Muscle layer of colon (tissue), 2 donors: ENCODE data around the gene CDKL1.

ENCODE experiments used
- H3K27ac ChIP-seq: one replicate; pipeline ENCODE4 v1.7.0; 2013; ENCODE audit warnings: low read depth, mild to moderate bottlenecking, low read length, moderate library complexity
- H3K27me3 ChIP-seq, 2 donors: one replicate each; pipeline ENCODE4 v1.7.0; 2013; ENCODE audit warnings: low read length in 2 of 2, mild to moderate bottlenecking in 2 of 2; ENCODE audit not compliant: insufficient read depth in 2 of 2, control insufficient read depth in 1 of 2
- H3K36me3 ChIP-seq: one replicate; pipeline ENCODE4 v1.7.0; 2013; ENCODE audit warnings: mild to moderate bottlenecking, low read length; ENCODE audit not compliant: insufficient read depth
- H3K4me1 ChIP-seq: one replicate; pipeline ENCODE4 v1.7.0; 2013; ENCODE audit warnings: mild to moderate bottlenecking, low read length; ENCODE audit not compliant: insufficient read depth
- H3K4me3 ChIP-seq, 2 donors: one replicate each; pipeline ENCODE4 v1.7.0; 2013; ENCODE audit warnings: low read length in 2 of 2, low read depth in 1 of 2, mild to moderate bottlenecking in 1 of 2, moderate library complexity in 1 of 2
- H3K9ac ChIP-seq: one replicate; pipeline ENCODE4 v1.7.0; 2013; ENCODE audit warnings: low read length
- H3K9me3 ChIP-seq: one replicate; pipeline ENCODE4 v1.7.0; 2013; ENCODE audit warnings: mild to moderate bottlenecking, low read length
- donor health status: abdominal sarcoma.
- donor health status: Adenocarcinoma of cecum.

CDKL1 gene

DNA sequence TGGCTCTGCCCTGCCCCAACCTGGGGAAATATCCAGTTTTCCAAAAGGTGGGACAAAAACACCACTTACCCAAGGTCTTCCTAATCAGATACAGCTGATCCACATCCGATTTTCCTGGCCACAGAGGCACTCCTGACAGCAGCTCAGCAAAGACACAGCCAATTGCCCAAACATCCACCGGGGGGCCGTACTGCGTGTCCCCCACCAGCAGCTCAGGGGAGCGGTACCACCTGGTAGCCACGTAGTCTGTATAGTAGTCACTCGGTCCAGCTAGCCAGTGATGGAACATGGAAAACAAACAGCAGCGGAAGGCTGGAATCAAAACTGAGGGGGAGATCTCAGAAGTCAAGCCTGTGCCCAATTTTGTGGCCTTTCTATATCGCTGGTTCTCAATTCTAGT is 55.7 kb downstream of the CDKL1 start:
- Histone ChIP-seq H3K9ac (no peak overlapping the region), H3K36me3 (no peaks in the 10 kb centered on the region), H3K9me3 (no peaks in the 10 kb centered on the region), H3K27me3 (no peaks in the 10 kb centered on the region), H3K27ac (no peak overlapping the region), H3K4me3 (no peak overlapping the region), H3K4me1 (peaks cover 67% of the 10 kb centered on the region)

DNA sequence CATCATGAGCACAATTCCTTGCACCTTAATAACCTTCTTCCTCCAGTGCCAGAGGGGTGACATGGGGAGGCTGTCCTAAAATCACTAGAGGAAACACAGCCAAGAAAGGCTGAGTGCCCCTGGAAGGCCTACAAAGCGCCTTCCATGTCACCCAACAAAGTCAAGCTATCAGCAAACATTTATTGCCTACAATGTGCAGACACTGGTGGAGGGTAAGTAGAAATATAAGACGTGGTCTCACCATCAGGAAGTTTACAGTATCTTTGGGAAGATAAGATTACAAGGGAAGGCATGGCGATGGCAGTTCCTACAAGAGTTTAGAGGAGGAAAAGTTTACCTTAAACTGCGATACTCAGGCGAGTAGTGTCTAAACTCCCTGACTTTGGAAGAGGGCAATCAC is 56.6 kb downstream of the CDKL1 start:
- no peaks in the 10 kb centered on the region for H3K9me3 ChIP-seq
- peaks cover 67% of the 10 kb centered on the region for H3K4me1 ChIP-seq
- H3K27me3 ChIP-seq: no peaks in the 10 kb centered on the region
- no peak overlapping the region for H3K9ac ChIP-seq
- no peaks in the 10 kb centered on the region for H3K36me3 ChIP-seq
- no peak overlapping the region for H3K4me3 ChIP-seq
- no peak overlapping the region for H3K27ac ChIP-seq

DNA sequence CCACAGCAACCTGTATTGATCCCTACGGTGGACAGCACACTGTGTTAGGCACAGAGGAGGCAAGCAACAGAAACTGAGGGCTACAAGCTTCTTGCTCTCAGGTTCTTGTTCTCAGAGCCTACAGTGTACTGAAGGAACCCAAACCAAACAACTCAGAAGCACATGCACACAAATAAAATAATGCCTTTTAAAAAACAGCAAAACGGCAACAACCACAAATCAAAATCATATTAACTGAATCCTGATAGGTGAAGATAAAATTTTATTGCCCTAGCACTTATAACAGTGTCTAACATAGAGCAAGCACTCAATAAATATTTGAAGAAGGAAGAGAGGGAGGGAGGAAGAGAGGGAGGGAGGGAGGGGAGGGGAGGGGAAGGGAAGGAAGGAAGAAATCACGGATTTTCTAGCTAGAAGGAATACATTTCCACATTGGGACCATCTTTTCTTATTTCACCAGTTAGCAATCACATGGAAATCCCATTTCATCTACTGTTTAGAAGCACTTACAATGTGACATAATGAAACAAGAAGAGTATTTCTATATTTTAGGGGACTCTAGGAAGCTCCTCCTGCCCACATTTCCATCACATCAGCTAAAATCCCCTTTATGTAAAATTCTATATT is 57.4 kb downstream of the CDKL1 start:
- H3K9me3 ChIP-seq: no peaks in the 10 kb centered on the region
- H3K27ac ChIP-seq: no peak overlapping the region
- H3K4me1 ChIP-seq: peaks cover 62% of the 10 kb centered on the region
- no peaks in the 10 kb centered on the region for H3K36me3 ChIP-seq
- no peak overlapping the region for H3K4me3 ChIP-seq
- H3K27me3 ChIP-seq: no peaks in the 10 kb centered on the region
- H3K9ac ChIP-seq: no peak overlapping the region

DNA sequence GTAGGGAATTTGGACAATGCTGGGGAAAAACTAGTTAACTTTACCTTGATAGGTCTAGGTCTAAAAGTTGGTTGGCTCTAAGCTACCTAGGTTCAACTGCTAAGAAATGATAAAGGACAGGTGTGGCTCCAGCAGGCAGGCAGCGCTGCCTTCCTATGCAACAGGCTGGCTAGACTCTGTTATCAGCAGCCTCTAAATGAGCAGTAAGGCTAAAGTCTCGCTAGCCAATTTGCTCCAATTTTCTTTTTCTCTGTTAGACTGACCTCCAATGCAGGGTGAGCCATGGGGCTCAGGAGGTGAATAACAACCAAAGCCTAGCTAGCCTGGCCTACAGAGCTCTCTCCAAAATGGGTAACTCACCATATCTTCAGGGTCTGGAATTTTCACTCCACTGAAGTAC is 58.1 kb downstream of the CDKL1 start:
- no peak overlapping the region for H3K4me3 ChIP-seq
- no peaks in the 10 kb centered on the region for H3K36me3 ChIP-seq
- H3K9me3 ChIP-seq: no peaks in the 10 kb centered on the region
- no peak overlapping the region for H3K27ac ChIP-seq
- H3K9ac ChIP-seq: no peak overlapping the region
- peaks cover 55% of the 10 kb centered on the region for H3K4me1 ChIP-seq
- H3K27me3 ChIP-seq: no peaks in the 10 kb centered on the region

DNA sequence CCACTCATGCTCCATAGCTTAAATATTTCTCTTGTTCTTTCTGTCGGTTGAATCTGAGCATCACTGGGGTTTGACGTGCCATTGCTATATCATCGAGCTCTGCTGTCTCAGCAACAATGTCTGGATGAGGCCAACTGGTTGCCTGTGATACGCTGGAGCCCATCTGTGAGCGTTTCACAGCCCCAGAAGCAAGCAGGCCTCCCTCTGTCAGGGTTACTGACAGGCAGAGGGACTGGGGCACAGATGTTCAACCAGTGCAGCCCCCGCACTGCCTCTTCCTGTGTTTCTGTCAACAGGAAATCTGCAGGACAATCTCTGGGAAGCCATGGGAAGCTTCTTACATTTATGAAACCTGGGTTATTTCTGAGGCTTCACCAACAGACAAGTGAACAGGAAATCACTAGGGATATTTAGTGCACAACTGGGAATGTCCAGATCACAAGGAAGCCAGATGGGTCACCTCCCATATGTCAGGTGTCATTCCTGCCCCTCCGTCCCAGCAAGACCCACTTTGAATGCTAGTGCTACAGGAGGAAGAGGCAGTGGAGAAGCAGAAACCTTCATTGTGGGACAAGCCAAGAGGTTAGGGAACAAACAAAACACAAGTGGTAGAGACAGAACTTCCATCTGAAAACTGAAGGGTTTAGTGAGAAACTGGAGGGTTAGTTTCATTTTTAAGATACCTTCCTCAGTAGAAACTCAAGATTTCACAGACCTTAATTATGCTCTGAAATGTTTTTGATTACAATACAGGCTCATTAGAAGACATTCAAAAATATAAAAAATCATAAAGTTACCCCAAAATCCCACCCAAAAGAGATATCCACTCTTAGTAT is 60.5 kb downstream of the CDKL1 start:
- H3K36me3 ChIP-seq: no peaks in the 10 kb centered on the region
- peaks cover 34% of the 10 kb centered on the region for H3K4me1 ChIP-seq
- no peak overlapping the region for H3K4me3 ChIP-seq
- no peaks in the 10 kb centered on the region for H3K9me3 ChIP-seq
- H3K27me3 ChIP-seq: no peaks in the 10 kb centered on the region
- peak overlapping the region; percentile 40 for H3K27ac ChIP-seq
- H3K9ac ChIP-seq: no peak overlapping the region

DNA sequence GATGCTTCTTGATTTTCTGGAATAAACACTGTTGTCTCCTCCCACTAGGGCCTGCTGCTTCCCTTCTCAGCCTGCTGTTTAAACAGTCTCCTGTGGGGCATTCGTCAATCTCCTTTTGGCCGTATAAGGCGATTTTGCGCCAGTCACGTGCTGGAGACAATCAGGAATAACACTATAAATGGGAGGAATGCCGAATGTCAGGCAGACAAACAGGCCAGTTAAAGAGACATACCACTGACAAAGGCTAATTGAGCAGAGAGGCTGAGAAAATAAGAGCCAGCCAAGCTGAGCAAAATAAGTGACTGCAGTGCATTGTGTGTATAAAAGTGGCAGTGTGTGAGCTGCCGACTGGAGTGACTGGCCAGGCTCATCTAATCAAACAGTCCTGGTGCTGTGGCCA is 61.3 kb downstream of the CDKL1 start:
- Histone ChIP-seq H3K9ac (no peak overlapping the region), H3K27me3 (no peaks in the 10 kb centered on the region), H3K4me1 (peaks cover 34% of the 10 kb centered on the region), H3K4me3 (no peak overlapping the region), H3K27ac (peak overlapping the region; percentile 40), H3K9me3 (no peaks in the 10 kb centered on the region), H3K36me3 (peaks cover 2% of the 10 kb centered on the region)

DNA sequence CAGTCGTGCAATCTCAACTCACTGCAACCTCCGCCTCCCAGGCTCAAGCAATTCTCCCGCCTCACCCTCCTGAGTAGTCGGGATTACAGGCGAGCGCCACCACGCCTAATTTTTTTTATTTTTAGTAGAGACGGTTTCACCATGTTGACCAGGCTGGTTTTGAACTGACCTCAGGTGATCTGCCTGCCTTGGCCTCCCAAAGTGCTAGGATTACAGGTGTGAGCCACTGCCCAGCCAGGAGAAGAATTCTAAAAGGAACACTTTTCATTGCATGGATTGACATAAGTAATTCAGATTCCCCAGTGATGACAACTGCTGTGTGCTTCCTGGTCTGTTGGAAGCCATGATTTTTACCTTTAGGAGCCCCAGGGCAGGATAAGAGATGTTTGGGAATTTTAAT is 62.5 kb downstream of the CDKL1 start:
- Histone ChIP-seq H3K36me3 (peaks cover 3% of the 10 kb centered on the region), H3K4me1 (peaks cover 23% of the 10 kb centered on the region), H3K27me3 (no peaks in the 10 kb centered on the region), H3K9me3 (no peaks in the 10 kb centered on the region), H3K27ac (no peak overlapping the region), H3K4me3 (no peak overlapping the region), H3K9ac (no peak overlapping the region)

DNA sequence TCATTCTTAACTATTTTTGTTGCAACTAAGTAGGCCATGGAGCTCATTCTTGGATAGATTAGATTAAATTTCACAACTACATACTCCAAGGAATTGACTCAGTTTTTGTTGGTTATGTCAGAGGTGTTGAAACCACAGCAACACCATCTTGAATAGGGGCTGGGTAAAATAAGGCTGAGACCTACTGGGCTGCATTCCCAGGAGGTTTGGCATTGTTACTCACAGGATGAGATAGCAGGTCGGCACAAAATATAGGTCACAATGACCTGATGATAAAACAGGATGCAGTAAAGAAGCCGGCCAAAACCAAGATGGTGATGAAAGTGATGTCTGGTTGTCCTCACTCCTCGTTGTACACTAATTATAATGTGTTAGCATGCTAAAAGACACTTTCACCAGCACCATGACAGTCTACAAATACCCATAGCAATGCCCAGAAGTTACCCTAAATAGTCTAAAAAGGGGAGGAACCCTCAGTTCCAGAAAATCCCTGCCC is 63.6 kb downstream of the CDKL1 start:
- Histone ChIP-seq H3K36me3 (peaks cover 3% of the 10 kb centered on the region), H3K27me3 (no peaks in the 10 kb centered on the region), H3K27ac (no peak overlapping the region)

DNA sequence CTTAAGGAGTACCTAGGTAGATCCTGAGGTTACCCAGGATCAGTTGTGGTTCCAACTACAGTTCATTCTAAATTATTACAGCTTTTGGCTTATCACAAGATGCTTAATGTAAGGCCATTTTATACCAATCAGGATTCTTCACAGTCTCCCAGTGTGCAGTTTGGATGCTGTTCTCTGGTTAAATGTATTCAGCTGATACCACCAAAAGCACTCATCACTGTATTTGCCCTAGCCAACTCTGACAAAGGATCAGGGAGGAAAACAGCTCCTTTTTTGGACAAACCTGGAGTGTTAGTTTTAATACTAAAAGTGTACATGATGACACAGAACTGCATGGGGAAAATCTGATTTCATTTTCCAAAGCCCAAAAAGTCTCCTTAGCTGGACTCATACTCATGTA is 65.1 kb downstream of the CDKL1 start:
- Histone ChIP-seq H3K4me1 (peaks cover 18% of the 10 kb centered on the region), H3K27me3 (no peaks in the 10 kb centered on the region), H3K9me3 (no peaks in the 10 kb centered on the region), H3K9ac (no peak overlapping the region), H3K4me3 (no peak overlapping the region), H3K27ac (no peak overlapping the region), H3K36me3 (peaks cover 4% of the 10 kb centered on the region)

More for the DNA sequence above, 63.6 kb downstream of the CDKL1 start:
- Histone ChIP-seq H3K9ac (no peak overlapping the region), H3K9me3 (no peaks in the 10 kb centered on the region), H3K4me3 (no peak overlapping the region), H3K4me1 (peaks cover 18% of the 10 kb centered on the region)

DNA sequence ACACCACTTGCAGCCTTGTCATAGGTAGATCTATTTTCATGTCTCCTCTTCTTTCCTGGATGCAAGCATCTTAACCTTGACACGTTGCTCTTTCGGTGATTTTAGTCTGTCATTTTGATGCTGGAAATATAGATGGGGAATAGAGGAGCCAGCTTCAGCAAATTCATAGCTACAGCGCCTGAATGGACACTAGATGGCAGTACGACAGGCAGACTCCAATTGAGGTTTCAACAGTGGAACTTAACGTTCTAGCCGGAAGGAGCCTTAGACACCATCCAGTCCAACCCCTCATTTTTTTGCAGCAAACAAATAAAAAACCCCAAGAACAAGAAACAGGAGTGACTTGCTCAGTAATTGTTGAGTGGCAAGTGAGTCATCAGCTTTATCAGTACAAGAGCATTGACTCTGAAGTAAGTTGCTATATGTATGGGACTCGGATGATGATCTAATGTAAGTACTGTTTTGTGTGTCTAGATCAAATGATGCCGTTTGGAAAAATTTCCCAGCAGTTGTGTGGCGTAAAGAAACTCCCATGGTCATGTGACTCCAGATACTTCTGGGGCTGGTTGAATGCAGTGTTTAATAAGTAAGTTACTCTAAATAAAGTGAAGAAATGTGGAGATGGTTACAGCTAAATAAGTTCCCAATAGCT is 75.5 kb downstream of the CDKL1 start:
- peak overlapping the region in 1 of 2 donors; percentile 29 for H3K4me3 ChIP-seq

DNA sequence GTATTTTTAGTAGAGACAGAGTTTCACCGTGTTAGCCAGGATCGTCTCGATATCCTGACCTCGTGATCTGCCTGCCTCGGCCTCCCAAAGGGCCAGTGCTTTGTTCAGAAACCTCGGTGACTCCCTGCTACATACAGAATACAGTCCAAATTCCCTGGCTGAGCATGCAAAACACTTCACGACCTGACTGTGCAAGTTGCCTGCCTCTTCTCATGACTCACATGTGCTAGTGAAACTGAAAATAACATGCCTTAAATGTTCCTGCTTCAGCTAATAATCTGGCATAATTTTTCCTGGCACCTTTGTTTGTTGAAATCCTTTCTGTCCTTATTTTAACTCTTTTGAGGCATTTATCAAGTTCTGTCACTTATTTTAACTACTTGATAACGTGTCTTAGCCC is 76.4 kb downstream of the CDKL1 start:
- Histone ChIP-seq H3K4me1 (peaks cover 5% of the 10 kb centered on the region), H3K27me3 (no peaks in the 10 kb centered on the region), H3K36me3 (no peaks in the 10 kb centered on the region), H3K9ac (no peak overlapping the region), H3K9me3 (no peaks in the 10 kb centered on the region), H3K27ac (no peak overlapping the region), H3K4me3 (no peak overlapping the region)

More for the DNA sequence above, 75.5 kb downstream of the CDKL1 start:
- Histone ChIP-seq H3K9ac (no peak overlapping the region), H3K4me1 (peaks cover 5% of the 10 kb centered on the region), H3K9me3 (no peaks in the 10 kb centered on the region), H3K27me3 (no peaks in the 10 kb centered on the region), H3K27ac (peak overlapping the region; percentile 65), H3K36me3 (no peaks in the 10 kb centered on the region)
